Hematopoietic multipotent progenitor cell treated with erythropoietin and hydrocortisone succinate and interleukin-3 and kit ligand, for 4 days (in vitro differentiated cells): ENCODE data around the gene MARCKS.
"Not testable (repeated sequence)": the region's sequence is repeated elsewhere in the genome, so short reads cannot be mapped to it uniquely, and the experiment has no call there.

ENCODE experiments used
- DNase-seq: peaks from one replicate; pipeline ENCODE4 v3.0.0-alpha.2; 2015

Gene MARCKS

DNA sequence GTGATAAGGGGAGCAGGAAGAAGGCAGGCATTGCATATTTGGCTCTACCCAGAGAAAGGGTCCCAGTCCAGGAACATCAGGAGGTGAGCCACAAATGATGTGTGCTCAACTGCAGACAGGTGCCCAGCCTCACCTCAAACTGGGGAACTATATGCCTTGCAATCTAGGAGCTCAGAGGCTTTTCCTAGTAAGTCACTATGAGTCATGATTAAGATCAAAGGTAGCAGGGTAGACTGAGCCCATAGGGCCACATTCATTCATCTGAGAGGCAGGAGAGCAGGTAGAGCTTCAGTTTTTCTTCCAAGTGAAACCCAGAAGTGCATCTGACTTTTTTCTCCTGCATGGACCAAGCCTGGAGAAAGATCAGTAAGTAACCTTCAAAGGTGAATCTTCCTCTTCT, 31.3 kb downstream of the MARCKS start:
- DNase-seq: no peak

DNA sequence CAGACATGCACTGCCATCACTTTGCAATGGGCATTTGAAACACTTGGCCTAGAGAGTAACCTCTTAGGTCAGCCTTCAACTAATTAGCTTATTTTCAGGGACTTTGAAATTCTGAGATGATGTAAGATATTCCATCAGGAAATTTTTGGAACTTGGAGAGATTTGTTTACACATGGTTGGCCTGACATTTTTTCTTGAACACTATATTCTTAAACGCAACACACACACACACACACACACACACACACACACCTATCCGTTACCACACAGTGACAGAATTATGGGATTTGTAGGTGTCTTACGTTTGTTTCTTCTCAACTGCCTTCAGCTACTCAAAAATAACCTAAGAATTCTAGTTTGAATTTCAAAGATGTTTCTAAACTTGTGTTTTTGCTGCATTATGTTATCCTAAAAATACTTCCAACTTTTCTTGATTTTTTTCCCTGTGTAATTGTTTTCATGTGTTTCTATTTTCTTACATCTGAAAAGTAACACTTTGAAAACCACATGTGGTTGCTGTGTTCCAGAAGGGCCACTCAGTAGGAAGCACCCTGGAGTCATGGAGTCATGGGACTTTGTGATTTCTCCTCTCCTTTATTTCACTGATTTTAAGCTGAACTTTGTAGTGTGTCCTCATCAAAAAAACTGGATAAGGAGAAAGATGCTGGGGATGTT, 31.9 kb downstream of the MARCKS start:
- no peak for DNase-seq

DNA sequence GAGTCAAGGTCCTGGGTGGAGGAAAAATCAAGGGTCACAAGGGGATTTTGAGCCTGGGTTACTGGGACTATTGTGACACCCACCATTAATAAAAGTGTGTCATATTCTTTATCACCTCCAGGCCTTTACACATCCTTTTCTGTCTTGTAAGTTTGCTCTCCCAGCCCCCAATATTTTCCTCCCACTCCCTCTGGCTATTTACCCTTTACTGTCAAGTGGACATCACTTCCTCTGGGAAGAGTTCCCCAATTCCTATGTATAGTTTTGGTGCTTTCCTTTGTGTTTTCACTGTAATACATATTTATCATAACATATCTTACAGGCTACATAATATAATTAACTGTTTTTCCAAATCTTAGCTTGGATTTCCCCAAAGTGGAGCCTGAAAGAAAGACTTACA, 36.3 kb downstream of the MARCKS start:
- DNase-seq: no peak

DNA sequence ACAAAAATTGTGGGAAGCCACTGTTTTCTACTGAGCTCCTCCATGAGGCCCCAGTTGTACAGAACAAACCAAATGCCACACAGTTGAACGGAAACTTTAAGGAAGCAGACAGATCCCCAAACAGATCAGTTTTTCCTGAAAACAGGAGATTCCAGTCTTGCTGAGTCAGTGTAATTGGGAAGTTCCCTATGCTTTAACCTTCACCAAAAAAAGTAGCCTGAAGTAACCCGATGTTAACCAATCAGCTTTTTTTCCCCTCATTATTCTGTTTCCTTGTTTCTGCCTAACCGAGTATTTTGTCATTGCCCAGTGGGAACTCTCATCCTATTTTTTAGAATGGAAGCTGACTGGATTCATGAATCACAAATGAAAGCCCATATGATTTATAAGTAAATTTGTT, 36.7 kb downstream of the MARCKS start:
- DNase-seq: no peak

DNA sequence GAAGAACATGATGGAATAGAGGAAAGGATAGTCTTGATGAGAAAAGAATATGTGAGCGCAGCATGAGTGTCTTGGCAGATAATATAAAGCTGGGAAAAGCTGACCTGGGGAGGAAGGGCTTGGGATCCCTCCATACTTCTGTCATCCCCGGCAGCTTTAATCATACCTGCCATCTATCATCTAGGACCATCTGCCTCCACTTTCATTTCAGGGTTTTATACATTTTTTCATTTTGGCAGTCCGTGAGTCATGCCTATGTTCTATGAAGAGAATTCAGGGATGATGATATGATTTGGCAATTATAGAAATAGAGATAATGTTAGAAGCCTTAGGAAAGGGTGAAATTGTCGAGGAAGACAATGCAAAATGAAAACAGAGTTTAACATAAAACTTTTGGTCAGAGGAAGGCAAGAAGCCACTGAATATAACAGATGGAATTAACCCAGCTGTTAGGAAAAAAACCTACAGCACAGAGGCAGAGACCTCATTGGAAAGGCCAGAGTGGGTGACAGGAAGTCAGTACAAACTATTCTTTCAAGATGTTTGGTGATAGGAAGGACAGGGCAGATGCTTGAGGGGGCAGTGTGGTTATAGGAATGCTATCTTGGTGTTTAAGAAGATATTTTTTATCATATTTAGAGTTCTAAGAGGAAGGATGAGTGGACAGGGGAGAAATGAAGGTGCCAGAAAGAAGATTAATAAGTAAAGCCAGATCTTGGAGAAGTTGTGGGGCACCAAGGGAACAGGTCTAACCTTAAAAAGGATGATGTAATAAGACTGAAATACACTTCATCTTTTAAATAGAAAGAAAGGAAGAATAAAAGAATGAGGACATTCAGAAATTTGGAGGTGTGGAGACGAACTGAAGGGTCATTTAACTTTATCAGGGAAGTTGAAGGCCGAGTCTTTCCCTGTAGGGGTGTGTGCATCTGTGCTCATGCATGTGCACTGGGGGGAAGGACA, 37.8 kb downstream of the MARCKS start:
- DNase-seq: peak; percentile 28

DNA sequence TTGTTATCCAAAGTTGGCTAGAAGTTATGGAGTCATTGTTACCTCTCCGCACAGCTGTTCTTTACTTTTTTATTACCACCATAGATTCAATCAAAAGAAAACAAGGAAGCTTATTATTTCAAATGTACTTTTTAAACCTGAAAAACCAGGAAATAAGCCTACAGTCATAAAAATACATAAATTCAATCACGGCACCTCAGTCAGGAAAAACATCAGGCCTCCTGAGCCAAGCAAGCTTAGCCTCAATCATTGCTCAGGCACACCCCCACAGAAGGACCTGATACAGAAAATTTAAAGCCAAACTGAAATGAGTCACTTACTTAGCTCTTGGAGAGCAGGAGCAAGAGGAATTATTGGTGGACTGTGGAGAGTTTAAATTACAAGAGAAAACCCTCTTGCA, 44.3 kb downstream of the MARCKS start:
- DNase-seq: no peak

DNA sequence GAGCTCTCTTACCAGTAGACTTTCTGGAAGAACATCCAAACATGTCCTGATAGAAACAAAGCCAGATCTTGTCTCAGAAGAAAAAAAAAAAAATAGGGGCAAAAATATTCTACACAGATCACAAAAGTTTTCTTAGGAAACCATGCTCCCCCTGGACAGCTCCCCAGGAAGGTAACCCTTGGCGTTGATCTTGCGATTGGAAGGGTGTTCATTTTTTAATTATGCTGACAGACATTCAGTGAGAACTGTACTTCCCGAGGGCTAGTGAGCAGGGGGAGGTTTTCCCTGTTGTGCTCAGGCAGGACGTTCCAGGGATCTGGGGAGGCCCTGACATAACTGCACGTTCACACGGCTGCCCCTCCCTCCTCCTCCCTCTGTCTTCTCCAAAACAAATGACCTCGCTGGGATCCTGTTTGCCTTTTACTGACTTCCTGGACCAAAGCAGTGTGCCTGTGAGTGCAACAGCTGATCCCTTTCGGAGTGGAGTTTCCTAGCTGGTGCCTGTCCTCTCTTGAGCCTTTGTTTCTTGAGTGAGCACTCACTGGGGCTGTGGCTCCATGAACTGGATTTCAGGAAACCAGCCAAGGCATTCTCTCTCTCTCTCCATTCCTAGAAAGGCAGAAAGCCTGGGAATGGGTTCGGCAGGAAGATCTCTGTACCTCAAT, 46.7 kb downstream of the MARCKS start:
- no peak for DNase-seq

DNA sequence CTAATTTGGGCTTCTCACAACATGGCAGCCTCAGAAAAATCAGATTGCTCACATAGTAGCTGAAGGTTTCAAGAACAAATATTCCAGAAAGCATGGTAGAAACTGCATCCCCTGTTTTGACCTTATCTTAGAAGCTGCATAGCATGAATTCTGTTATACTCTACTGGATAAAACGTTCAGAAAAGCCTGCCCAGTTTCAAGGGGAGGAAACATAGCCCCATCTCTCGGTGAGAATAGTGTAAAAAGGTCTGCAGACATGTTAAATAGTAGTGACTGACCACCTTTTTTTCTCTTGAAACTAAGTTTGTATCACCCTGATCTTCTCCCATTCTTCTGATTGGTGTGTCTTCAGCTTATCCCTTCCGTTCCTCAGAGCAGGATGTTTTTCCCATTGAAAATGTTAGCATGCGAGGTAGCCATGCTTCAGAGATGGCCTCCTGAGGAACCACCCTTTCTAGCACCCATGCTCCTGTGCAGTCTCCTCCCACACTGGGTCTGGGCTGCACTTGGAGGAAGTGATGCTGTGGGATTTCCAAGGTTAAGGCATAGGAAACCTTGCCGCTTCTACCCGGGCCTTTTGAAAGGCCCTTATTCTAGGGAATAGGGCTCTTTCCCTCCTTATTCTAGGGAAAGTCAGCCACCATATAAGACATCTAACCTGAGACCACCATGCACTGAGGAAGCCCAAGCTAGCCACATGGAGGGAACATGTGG, 50.1 kb downstream of the MARCKS start:
- no peak for DNase-seq

DNA sequence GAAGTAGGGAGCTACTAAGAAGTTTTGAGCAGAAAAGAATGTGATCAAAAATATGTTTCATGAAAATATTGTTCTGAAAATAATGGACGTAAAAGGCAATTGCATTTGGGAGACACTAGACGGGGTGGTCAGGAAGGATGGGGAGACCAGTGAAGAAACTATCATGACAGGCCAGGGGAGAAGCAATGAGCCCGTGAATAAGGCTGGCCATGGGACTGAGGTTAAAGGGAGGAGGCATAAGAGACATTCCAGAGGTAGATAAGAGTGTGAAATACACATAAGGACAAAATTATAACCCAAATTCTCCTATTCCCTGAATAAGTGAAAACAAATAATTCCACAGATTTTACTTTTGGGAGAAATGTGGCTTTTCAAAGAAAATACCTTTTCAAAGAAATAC, 51.7 kb downstream of the MARCKS start:
- DNase-seq: no peak

DNA sequence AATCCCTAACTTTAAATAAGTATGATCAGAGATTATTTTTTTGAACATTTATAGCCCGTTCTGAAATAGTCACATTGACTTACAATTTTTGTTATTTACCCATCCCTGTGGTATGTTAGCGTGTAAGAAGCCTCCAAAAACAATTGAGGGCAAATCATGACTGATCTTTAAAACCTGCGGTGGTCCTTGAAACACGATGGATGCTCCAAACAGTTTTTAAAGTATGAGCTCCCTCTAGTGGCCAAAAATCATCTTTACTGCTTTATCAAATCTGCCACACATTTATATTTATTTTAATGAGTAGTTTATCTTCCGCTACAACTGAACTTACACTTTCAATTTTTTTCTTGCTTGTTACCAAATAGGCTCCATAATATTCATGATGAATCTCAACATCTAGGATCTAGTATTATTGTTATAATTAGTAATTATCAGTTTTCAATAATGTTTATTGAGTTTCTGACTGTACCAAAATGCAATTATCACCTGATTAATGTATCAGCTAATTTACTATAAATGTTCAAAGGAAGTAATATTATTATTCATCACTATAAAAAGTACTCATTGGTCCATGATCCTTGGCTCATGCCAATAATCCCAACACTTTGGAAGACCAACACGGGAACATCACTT, 52.2 kb downstream of the MARCKS start:
- peak; percentile 85 for DNase-seq

DNA sequence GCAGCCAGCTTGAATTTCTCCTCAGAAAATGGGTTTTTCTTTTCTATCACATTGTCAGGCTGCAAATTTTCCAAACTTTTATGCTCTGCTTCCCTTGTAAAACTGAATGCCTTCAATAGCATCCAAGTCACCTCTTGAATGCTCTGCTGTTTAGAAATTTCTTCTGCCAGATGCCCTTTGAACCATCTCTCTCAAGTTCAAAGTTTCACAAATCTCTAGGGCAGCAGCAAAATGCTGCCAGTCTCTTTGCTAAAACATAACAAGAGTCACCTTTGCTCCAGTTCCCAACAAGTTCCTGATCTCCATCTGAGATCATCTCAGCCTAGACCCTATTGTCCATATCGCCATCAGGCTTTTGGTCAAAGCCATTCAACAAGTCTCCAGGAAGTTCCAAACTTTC, 53.1 kb downstream of the MARCKS start:
- DNase-seq: not testable (repeated sequence)
